DMS53 (cell line): ENCODE results near the gene DCC.
A peak's percentile ranks its signal among the peaks of the same experiment; 100 is the strongest.

Experiments
- DNase-seq: peaks from one replicate; lab custom pipeline; 2025; lab: John Stamatoyannopoulos, UW

DCC gene

DNA sequence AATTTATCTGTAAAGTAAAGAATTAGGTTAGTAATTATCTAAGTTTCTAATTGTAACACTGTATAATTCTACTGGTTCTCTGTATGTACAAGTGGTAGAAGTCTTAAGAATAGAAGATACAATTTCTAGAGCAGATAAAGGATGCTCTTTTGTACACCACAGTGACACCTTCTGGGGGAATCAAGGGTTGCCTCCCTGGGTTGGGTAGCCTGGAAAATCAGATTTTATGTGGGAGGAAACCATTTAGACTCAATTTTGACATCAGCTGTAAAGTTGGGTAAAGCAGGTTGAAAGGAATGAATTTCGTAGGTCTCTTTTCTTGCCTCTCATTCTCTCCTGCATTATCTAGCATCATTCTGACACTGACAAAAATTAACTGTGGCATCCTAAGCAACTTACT is 354.8 kb downstream of the DCC start:
- DNase-seq = peak; percentile 73

DNA sequence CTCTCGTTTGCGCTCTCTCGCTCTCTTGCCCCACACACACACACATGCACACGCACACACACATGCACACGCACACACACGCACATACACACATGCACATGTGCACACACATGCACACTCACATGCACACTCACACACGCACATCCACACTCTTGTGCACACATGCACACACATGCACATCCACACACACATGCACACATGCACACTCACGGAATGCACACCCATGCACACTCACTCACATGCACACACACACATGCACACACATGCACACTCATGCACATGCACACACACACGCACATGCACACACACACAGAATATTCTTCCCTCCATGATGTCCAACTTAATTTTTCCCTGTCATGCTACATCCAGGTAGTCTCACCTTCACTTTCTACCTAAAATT is 360.1 kb downstream of the DCC start:
- no peak for DNase-seq

DNA sequence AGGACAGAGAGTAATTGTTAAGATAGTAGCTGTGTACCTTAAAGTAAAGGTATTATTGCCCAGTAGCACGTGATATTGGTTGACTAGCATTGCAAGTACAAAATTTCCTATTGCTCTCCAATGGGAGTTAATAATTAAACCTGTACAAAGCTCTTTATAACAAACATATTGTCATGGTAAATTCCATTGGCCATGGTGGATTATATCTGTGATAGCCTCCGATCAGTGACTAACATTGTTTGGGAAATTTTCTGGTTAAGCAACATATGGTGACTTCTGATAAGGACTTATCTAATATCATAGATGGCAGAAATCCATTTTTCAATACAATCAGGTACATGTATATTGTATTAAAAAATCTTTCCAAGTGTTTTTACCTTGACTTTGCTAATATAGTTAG is 360.8 kb downstream of the DCC start:
- peak; percentile 86 for DNase-seq

DNA sequence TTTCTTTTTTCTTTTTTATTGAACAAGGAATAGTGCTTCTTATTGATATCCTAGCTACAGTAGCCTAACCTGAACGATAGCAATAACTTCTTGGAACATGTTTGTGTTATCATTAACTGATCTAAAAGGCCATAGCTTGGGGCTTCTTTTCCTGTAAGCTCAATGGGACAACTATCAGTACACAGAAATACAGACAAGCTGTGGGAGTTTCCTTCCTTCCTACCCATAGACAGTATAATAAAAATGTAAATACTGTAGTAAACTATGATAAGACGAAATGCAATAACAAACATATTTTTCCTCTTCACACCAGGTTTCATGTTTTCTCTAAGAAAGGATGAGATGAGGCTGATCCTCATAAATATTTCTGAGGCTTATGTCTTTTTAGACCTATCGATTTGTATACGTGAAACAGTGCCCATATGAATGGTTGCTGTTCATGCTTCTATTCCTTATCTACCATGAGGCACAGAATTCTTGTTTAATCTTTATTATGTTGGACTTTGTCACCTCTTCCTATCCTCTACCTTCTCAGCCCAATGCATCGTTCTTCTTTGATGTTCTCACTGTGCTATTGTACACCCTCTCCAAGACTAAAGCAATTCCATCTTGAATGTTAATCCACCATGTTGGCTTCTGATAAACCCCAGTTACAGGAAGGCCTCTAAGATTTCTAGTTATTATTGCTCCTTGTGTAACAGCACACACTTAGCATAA is 361.4 kb downstream of the DCC start:
- peak; percentile 36 for DNase-seq

DNA sequence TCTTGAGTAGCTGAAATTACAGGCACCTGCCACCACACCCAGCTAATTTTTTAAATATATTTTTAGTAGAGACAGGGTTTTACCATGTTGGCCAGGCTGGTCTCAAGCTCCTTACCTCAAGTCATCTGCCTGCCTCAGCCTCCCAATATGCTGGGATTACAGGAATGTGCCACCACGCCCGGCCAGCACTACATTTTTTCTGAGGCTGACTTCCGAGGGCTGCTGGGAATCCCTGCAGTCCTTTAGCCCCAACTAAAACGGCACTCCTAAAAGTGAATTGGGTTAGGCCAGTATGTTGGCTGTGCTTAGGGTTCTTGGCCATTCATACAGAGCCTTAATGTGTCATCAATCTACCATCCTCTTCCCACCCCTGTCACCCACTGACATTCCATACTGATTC is 375.4 kb downstream of the DCC start:
- DNase-seq = no peak

DNA sequence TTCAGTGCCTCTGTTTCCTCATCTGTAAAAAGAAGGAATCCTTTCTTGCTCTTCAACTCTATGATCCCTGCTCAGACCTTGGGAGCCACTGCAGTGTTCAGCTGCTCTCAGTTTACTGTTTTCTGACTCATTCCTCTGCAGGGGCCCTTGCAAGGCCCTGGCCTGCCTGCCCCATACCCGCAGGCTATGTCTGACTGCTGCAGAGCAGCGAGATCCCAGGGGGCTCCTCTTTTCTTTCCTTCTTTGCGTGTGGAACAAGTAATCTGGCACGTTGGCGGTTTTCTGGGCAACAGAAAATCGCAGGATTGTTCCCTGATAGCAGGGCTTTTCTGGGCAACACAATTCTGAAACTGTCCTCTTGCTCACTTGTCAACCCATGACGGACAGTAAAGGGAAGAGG is 376.0 kb downstream of the DCC start:
- no peak for DNase-seq

DNA sequence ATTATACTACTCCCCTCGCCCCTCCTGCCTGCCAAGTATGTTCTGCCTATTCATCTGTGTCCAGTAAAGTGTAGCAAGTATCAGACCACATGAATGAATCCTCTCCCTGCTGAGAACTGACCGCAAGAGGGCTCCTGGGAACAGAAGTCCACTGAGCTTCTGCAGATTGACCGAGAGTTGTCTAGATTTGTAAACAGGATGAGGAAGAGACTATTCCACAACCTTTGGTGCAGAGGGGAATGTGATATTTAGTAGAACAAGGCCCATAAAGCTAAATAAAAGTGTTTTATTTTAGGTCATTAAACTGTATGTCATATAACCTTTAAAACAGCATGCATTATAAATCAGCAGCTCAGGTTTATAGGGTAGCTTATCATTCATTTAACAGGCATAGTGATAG is 377.0 kb downstream of the DCC start:
- DNase-seq = peak; percentile 89

DNA sequence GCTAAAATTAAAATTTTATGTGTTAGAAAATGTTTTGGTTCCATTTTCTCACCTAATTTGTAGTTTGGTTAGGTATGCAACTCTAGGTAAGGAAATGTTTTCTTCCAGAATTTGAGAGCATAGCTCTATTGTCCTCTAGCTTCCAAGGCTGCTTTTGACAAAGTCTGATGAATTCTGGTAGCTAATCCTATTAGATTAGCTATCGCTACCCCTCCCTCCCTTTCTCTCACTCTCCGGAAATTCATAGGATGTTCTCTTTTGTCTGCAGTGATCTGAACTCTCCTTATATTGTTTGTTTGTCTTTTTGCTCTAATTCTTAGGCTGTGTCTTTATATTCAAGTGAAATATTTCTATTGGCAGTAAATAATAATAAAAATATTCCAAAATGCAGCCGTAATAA is 382.9 kb downstream of the DCC start:
- DNase-seq = no peak

DNA sequence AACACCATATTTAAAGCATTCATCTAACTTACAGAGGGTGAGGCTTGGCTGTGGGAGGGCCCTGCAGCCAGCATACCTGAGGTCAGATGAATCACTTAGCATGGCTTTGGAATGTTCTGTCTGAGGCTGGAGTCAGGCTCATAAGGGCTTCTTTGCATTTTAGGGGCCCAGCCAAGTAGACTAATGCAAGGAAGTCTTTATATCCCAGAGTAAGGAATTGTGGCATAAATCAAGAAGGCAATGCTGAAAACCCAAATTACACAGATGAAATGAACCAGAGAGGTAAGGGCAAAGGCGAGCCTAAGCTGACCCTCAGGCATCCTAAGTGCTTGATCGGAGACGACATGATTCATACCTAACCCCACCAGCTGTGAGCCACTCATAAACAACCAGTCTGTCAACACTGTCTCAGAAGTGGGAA is 383.6 kb downstream of the DCC start:
- peak; percentile 44 for DNase-seq

DNA sequence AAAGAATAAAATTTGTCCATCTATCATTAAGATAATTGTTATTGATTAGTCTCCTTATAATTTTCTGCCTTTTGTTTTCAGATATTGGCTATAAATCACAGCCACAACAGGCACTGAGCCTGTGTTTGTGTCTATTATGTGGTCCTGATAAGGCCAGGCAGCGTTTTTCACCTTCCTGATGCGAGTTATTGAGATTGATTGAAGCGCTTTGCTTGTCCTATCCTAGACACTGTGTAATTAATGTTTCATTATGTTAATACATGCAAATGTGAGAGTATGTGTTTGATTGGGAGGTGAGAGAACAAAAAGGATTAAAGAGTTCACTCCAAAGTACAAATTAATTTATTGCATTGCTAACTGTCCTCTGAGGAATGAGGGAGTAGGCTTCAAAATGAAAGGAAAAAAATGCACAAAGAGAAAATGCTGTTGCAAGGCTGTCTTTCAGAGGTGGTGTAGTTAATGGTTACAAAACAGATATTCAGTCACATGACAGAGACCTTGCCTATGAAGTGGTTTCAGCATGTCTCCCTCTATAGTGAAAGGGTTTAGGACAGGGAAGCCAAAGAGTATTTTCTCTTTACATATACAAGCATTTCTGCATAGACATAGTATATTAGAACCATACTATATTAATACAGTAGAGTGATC is 391.1 kb downstream of the DCC start:
- DNase-seq = peak; percentile 42

DNA sequence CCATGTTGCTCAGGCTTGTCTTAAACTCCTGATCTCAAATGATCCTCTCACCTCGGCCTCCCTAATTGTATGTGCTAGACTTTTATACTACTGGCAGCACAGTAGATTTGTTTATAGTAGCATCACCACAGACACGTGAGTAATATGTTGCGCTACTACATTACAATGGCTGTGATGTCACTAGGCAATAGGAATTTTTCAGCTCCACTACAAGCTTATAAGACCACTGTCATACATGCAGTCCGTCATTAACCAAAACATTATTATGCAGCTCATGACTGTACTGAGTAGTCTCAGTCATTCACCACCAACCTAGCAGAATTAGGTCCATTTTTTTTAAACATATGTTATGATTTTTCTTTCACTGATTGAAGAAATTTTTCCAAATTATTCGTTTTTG is 398.9 kb downstream of the DCC start:
- no peak for DNase-seq

DNA sequence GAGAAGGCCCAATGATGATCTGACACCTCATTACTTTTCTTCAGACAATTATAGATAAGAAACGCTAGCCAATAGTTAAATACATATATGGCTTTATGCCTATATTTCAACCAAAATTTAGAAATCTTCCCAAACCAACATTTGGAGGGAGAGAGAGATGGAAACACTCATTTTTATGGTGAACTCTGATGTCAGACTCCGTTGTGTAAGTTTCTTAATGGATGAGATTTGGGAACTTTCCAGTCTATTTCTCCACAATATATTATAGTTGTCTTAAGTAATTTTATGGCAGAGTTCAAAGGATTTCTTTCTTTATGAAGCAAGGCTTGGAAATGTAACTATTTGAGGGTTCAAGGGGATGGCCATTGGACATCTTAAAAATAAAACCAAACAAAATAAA is 407.0 kb downstream of the DCC start:
- DNase-seq = no peak

DNA sequence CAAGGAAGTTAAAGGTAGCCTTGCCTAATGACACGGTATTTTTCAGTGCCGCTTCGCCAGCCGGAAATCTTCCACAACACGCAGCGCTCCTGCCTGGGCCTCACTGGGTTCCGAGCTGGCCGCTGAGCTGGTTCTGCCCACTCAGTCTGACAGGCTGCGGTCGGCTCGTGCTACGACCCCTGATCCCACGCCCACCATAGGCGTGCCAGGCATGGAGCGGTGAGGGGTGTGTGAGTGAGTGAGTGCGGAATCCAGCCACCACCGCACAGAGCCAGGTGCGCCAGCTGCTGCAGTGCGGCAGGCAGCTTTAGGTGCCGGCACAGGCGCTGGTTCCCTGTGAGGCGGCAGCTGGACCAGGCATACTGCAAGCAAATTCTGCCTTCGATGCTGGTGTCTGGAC is 407.9 kb downstream of the DCC start:
- DNase-seq = no peak

DNA sequence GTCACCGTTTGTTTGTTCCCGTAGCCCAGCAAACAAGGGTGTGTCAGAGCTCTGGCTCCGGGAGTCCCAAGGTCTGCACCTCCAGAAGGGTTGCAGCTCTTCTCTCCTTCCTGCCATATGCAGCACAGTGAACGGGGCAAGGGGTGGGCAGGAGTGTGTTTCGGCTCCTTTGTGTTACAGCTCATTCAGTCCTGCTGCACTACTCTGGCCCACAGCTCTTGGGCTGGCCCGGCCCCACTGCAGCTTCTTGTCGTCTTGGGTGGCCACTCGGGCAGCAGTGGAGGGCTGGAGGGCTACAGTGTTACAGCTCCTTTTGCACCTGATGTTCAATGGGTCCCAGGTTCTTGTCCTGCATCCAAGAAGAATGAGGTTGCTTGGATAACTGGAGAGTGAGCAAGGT is 408.3 kb downstream of the DCC start:
- DNase-seq = no peak

DNA sequence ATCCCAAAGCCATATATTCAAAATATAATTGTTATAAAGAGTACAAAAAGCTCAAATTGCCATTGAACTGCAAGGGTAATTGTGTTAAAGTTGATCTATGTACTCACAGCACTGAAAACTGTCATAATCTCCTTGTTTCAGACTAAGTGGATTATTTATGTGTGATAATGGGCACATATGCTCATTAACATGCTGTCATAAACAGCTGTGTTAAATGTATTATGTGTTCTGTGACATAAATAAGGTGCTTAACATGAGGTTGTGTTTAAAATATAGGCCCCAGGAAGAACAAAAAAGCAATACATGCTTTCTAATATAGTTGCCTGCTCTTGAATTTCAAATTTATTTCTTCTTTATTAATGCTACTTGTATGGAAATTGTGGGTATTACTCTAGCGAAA is 409.5 kb downstream of the DCC start:
- DNase-seq = no peak

DNA sequence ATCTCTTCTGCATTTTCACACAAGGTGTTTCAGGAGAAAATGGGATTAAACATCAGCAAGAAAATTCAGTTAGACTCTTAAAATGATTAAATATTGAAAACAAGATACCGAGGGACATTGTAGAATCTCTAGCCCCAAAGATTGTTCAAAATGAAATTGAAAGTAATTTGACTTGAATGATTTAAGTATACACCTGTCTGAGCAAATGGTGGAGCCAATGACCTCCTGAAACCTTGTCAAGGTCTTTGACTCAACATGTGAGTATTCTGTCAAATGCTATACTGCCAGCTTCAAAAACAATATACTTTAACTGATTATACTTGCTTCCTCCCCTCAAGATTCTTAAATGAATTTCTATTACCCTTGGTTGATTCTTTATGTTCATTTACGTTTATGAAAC is 411.0 kb downstream of the DCC start:
- DNase-seq = no peak

DNA sequence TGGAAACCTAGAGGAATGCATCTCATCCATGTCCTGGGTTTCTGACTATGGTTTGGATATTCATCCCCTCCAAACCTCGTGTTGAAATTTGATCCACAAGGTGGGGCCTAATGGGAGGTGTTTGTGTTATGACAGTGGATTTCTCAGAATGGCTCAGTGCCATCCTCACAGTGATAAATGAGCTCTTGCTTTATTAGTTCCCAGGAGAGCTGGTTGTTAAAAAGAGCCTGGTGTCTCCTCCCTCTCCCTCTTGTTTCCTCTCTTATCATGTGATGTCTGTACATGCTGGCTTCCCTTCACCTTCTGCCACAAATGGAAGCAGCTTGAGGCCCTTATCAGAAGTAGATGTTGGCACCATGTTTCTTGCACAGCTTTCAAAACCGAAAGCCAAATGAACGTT is 424.3 kb downstream of the DCC start:
- peak; percentile 39 for DNase-seq

DNA sequence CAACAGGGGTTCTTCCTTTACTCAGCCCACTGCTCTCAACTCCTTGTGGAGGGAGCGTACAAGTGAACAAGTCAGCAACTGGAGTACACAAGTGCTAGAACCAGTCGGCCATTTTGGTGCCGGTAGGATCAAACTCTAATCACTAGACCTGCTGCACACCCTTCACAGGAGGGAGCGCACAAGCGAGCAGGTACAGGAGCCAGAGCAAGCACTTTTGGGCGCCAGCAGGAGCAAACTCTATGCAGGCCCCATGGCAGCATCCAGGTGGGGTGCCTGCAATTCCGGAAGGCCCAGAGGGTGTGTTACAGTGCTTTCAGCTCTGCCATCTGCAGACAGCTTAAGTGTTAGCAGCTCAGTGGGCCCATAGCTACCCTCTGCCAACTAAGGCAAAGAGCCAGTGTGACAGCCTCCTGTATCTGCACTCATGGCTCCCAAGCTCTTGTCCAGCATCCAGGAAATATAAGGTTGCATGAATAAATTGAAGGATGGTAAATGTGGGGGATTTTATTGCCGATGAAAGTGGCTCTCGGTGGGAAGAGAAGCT is 426.1 kb downstream of the DCC start:
- DNase-seq = no peak

DNA sequence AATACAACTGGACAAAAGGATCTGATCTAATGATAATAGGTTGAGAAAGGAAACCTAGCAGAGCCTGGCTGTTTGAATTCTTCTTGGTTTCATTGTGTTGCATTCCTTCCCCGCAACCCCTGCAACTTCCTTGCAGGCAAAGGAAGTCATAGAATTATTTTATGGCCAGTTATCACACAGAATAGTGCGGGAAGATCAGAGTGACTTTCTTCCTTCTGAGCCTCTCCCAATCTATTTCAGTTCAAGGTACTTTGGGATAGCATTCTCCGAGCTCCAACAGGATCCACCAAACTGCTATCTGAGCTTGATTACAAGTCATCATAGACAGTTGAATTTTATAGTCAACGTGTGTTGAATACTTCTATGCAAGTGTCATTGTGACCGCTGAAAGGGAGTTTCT is 441.1 kb downstream of the DCC start:
- DNase-seq = no peak

DNA sequence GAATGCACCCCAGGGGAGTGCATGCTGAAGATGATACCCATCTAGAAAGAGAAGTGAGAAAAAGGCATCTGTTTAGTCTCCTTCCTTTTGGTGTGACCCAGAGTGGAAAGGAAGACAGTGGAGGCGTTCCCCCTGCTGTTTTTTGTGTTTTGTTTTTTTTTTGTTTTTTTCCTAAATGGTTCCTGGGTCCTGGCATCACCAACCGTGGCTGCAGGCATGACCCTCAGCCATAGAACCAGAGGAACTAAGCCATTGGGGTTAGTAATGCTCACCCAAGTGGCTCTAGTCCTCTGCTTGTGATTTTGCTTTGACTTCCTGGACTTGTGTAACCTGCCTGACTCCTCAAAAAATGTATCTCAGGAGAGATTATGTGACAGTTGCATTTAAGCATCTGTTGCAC is 451.3 kb downstream of the DCC start:
- no peak for DNase-seq

DNA sequence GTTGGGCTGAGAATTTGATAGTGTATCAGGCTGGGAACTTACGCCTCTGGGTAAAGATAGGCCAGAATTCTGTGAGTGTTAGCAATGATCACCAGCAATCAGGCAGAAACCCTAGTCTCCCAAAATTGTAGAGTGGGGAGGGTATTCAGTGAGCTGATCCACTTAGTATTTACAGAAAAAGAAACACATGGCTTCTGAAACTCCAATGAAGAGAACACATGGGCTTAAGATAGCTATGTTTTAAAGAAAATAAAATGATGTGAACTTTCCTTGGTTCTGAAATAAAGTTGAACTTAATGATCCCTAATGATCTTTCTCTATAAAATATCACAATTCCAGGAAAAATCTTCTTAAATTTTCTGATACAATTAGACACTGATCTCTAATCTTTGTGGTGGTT is 472.8 kb downstream of the DCC start:
- no peak for DNase-seq

DNA sequence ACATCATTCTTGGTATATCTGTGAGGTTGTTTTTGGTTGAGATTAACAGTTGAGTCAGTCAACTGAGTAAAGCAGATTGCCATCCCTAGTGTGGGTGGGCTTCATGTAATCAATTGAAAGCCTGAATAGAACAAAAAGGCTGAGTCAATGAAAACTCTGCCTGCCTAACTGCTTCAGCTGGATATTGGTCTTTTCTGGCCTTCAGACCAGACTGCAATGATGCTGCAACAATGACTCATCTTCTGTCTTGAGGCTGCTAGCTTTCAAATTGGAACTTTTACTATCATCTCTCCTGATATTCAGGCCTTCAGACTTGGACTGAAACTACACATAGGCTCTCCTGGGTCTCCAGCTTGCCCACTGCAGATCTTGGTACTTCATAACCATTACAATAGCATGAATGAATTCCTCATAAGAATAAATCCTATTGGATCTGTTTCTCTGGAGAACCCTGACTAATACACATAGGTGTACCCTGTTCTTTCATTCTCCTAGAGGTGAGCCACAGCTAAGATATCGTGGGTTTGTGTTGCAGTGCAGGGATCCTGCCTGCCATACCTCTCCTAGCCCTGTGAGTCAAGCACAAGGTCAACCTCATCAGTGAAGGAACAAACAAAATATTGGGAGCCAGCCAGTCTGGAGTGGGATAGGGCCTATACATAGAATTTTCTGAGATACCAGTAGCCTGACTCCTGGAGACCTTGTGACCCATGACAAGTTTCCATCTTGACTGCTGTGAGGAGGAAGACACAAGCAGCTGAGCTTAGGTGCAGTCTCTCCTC is 473.8 kb downstream of the DCC start:
- DNase-seq = peak; percentile 19

DNA sequence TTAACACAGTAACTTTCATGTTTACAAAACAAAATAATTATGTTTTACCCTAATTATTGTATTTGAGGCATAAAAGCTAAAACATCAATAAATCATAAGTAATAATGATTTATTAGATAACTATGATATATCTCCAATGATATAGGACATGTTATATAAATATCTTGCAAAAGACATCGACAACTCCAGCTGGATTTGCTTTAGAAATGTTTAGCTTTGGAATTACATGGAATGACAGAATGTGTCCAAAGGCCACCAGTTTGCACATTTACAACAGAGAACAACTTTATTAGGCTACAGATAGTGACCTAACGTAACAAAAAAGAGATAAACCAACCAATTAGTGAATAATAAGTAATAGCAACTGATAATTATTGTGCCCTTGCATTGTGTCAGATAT is 475.7 kb downstream of the DCC start:
- no peak for DNase-seq
